ENCODE data around the gene GOLGA7B. TPM values are rescaled to one million over a fixed set of nuclear protein-coding genes. Genes with fewer than 3 reads are reported as not detected.
A peak's percentile ranks its signal among the peaks of the same experiment; 100 is the strongest.

Gene GOLGA7B
- total and polyA plus RNA-seq, 12 donors = 0.05 to 1.0 (median 0.24) TPM

GRCh38 chr10:97850446-97850845 lies 803 bp downstream of the GOLGA7B start:
- 15 to 16% methylated on average over 13 of the region's 13 CpGs for WGBS, 2 donors
- Histone ChIP-seq H3K27me3 (peaks cover 4 to 72% (median 41%) of the 10 kb centered on the region in 7 donors), H3K4me3 (peak overlapping the region in 7 of 10 donors; percentile 1 to 60 (median 51)), H3K27ac (no peak overlapping the region), H3K9me3 (no peaks in the 10 kb centered on the region), H3K36me3 (no peaks in the 10 kb centered on the region), H3K4me1 (peaks cover 0 to 9% (median 5%) of the 10 kb centered on the region in 9 donors)
- intact Hi-C loops (cut with DNase I) = no loop called here
- DNase-seq (no peak), ATAC-seq (no peak)
- TF ChIP-seq, protein P1, sequence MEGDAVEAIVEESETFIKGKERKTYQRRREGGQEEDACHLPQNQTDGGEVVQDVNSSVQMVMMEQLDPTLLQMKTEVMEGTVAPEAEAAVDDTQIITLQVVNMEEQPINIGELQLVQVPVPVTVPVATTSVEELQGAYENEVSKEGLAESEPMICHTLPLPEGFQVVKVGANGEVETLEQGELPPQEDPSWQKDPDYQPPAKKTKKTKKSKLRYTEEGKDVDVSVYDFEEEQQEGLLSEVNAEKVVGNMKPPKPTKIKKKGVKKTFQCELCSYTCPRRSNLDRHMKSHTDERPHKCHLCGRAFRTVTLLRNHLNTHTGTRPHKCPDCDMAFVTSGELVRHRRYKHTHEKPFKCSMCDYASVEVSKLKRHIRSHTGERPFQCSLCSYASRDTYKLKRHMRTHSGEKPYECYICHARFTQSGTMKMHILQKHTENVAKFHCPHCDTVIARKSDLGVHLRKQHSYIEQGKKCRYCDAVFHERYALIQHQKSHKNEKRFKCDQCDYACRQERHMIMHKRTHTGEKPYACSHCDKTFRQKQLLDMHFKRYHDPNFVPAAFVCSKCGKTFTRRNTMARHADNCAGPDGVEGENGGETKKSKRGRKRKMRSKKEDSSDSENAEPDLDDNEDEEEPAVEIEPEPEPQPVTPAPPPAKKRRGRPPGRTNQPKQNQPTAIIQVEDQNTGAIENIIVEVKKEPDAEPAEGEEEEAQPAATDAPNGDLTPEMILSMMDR (IDR thresholded peaks at IDR 0.05) = no peak

DNA sequence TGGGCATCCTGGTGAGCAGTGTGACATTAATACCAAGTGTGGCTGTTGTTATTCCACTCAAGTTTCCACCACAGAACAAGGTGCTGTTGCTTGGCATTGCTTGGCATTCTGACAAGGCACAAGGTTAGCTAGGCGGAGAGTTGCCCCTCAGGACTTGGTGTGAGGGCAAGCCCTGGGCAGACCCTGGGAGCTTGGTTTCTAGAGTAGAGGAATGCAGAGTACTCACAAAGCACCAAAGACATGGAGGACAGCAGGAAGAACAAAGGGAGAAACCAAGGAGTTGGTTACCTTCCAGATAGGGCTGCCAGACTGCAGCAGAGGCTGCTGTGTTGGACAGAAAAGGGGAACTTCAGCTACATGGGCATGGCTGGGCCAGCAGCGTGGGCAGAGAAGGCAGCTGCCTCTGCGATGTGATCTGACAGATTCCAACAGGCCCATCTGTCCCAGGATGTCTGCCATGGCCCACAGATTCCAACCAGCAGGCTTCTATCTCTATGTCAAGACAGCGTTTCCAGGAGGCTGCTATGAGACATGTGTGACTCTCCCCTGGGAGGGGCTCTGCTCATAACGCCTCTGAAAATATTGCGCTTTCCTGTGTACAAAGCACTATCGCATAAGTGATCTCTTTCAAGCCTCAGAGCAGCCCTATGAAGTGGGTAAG lies 1.8 kb downstream of the GOLGA7B start:
- Histone ChIP-seq H3K9me3 (no peaks in the 10 kb centered on the region), H3K4me1 (peaks cover 0 to 9% (median 5%) of the 10 kb centered on the region in 9 donors), H3K27ac (no peak overlapping the region), H3K27me3 (peaks cover 4 to 72% (median 37%) of the 10 kb centered on the region in 7 donors), H3K4me3 (no peak overlapping the region), H3K36me3 (no peaks in the 10 kb centered on the region)
- intact Hi-C loops (cut with DNase I) = no loop called here
- DNase-seq (no peak), ATAC-seq (no peak)
- WGBS, 2 donors = 73 to 79% methylated on average over 7 of the region's 7 CpGs
- TF ChIP-seq, protein P1 (IDR thresholded peaks at IDR 0.05) = no peak

DNA sequence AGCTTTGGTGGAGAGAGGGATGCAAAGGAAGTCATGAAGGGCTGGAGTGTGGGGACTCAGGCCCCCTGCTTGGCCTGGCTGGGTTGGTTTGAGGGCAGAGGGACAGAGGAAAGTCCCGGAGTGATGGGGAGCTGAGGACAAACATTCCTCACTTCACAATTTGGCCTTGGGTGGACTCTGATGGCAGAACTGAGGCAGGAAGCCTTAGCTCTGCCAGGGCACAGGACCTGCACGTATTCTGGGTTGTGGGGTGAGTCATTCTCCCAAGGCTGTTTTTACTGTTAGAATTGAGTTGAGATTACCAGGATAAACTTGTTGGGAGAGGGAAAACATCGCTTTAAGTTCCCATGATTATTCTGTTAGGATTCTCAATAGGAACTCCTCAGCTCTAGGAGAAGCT lies 2.6 kb downstream of the GOLGA7B start:
- TF ChIP-seq, protein P1 (IDR thresholded peaks at IDR 0.05) = no peak
- Histone ChIP-seq H3K4me1 (peaks cover 0 to 9% (median 5%) of the 10 kb centered on the region in 9 donors), H3K27me3 (peaks cover 4 to 71% (median 37%) of the 10 kb centered on the region in 7 donors), H3K27ac (no peak overlapping the region), H3K4me3 (no peak overlapping the region), H3K9me3 (no peaks in the 10 kb centered on the region), H3K36me3 (no peaks in the 10 kb centered on the region)
- 47 to 48% methylated on average over 3 of the region's 3 CpGs for WGBS, 2 donors
- intact Hi-C loops (cut with DNase I) = no loop called here
- ATAC-seq (no peak), DNase-seq (no peak)

DNA sequence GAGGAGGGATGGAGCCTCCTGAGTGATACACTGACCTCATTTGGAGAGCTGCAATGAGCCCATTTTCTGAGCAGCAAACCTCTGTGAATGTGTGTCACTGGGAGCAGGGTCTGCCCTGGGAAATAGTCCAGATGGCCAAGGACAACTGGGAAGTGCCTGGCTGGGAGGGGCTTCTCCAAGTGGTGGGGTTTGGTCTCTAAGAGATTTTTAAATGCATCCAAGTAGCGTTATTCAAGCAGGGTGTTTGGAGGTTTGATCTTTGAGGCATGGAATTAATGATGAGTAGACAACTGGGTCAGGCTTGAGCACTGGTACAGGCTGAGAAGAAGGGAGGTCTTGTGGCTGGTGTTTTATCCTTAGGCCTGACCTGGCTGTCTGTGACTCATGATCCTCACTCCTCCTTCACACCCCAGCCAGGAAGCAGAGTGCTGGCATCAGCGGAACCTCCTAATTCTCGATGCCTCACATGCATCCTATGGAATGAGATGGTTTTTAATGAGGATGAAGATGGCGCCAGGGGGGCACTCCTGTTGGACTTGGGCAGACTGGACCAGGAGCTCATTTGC lies 3.3 kb downstream of the GOLGA7B start:
- H3K9me3 ChIP-seq = no peaks in the 10 kb centered on the region
- intact Hi-C loops (cut with DNase I) = no loop called here
- ATAC-seq (no peak), DNase-seq (no peak)
- TF ChIP-seq, protein P1 (IDR thresholded peaks at IDR 0.05) = no peak
- H3K4me1 ChIP-seq = peaks cover 0 to 12% (median 5%) of the 10 kb centered on the region in 9 donors
- H3K36me3 ChIP-seq = no peaks in the 10 kb centered on the region
- WGBS, 2 donors = 71 to 80% methylated on average over 4 of the region's 4 CpGs
- no peak overlapping the region for H3K27ac ChIP-seq
- H3K27me3 ChIP-seq = peaks cover 4 to 64% (median 37%) of the 10 kb centered on the region in 7 donors
- H3K4me3 ChIP-seq = no peak overlapping the region
